ENCODE results near the gene HOXD10.

GRCh38 chr2:176082824-176083751 is 33.5 kb upstream of the HOXD10 start:
- TF ChIP-seq CTCF (IDR thresholded peaks at IDR 0.05) (no peak), EP300 (IDR thresholded peaks at IDR 0.05) (no peak), POLR2AphosphoS5 (IDR thresholded peaks at IDR 0.05) (no peak), POLR2A (IDR thresholded peaks at IDR 0.05) (no peak)

All from gastroesophageal sphincter (tissue), 3 donors.